Measurements from ENCODE around the gene FAM217A. TPM values are rescaled to one million over a fixed set of nuclear protein-coding genes. Genes with fewer than 3 reads are reported as not detected.
A peak's percentile ranks its signal among the peaks of the same experiment; 100 is the strongest.

Gene FAM217A
- total and polyA plus RNA-seq, 2 of the 13 experiments (the other 11 are each of a cell fraction or from before 2014, with no cell fraction given) = not detected

DNA sequence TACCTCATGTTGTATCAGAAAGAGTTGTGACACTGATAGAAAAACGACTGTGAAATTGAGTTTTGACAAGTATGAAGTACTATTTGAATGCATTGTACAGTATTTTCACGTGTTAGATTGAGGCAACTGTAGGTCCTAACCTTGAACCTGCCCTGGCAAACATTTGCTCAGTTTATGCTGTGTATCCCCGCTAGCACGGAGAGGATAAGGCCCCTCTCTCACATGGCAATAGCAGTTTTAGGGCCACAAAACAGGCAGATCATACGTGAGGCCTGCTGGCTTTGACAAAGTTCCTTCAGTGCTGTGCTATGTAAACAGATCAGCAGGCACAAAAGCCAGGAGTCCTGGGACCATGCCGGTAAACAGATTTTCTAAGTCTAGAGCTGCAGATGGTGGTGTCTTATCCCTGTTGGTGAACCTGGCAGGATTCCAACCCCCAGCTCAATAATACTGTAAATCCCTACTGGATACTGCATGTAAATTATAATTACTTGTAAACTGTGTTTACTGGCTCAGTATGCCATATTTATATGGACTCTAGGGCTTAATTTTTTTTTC lies 23.8 kb upstream of the FAM217A start (continued):
- TF ChIP-seq CREB1 (IDR thresholded peaks at IDR 0.05) (peak; percentile 6; the same call in 1 of the 2 replicates), CREB1 (CRISPR knock-in tag; IDR thresholded peaks at IDR 0.05) (peak; percentile 85), SIX4 (CRISPR knock-in tag; IDR thresholded peaks at IDR 0.05) (peak; percentile 65; the same call in 1 of the 2 replicates), YEATS4 (CRISPR knock-in tag; IDR thresholded peaks at IDR 0.05; ENCODE audit: borderline replicate concordance) (peak; percentile 77), KLF15 (CRISPR knock-in tag; IDR thresholded peaks at IDR 0.05; ENCODE audit: borderline replicate concordance) (no peak), PPARG (CRISPR knock-in tag; conservative IDR thresholded peaks at IDR 0.05) (peak; percentile 89), ZBTB1 (CRISPR knock-in tag; IDR thresholded peaks at IDR 0.05; ENCODE audit: borderline replicate concordance) (no peak), THAP9 (CRISPR knock-in tag; IDR thresholded peaks at IDR 0.05; ENCODE audit: borderline replicate concordance) (no peak), KLF6 (CRISPR knock-in tag; IDR thresholded peaks at IDR 0.05) (peak; percentile 53; the same call in 1 of the 2 replicates), RBFOX2 (IDR thresholded peaks at IDR 0.05; ENCODE audit: low read depth, low read length) (no peak), HNRNPUL1 (IDR thresholded peaks at IDR 0.05; ENCODE audit: low read depth, low read length) (no peak), ZFP62 (CRISPR knock-in tag; IDR thresholded peaks at IDR 0.05) (no peak), ZNF780A (CRISPR knock-in tag; IDR thresholded peaks at IDR 0.05) (0 out of 2 replicates have a peak, but pooled peaks have one; percentile 41), HNRNPK (IDR thresholded peaks at IDR 0.05; ENCODE audit: low read depth, low read length, poor library complexity, severe bottlenecking) (no peak)
- TF ChIP-seq, protein P1, sequence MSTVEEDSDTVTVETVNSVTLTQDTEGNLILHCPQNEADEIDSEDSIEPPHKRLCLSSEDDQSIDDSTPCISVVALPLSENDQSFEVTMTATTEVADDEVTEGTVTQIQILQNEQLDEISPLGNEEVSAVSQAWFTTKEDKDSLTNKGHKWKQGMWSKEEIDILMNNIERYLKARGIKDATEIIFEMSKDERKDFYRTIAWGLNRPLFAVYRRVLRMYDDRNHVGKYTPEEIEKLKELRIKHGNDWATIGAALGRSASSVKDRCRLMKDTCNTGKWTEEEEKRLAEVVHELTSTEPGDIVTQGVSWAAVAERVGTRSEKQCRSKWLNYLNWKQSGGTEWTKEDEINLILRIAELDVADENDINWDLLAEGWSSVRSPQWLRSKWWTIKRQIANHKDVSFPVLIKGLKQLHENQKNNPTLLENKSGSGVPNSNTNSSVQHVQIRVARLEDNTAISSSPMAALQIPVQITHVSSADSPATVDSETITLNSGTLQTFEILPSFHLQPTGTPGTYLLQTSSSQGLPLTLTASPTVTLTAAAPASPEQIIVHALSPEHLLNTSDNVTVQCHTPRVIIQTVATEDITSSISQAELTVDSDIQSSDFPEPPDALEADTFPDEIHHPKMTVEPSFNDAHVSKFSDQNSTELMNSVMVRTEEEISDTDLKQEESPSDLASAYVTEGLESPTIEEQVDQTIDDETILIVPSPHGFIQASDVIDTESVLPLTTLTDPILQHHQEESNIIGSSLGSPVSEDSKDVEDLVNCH (CRISPR knock-in tag; IDR thresholded peaks at IDR 0.05) = 0 out of 2 replicates have a peak, but pooled peaks have one; percentile 87
- TF ChIP-seq, protein P2, sequence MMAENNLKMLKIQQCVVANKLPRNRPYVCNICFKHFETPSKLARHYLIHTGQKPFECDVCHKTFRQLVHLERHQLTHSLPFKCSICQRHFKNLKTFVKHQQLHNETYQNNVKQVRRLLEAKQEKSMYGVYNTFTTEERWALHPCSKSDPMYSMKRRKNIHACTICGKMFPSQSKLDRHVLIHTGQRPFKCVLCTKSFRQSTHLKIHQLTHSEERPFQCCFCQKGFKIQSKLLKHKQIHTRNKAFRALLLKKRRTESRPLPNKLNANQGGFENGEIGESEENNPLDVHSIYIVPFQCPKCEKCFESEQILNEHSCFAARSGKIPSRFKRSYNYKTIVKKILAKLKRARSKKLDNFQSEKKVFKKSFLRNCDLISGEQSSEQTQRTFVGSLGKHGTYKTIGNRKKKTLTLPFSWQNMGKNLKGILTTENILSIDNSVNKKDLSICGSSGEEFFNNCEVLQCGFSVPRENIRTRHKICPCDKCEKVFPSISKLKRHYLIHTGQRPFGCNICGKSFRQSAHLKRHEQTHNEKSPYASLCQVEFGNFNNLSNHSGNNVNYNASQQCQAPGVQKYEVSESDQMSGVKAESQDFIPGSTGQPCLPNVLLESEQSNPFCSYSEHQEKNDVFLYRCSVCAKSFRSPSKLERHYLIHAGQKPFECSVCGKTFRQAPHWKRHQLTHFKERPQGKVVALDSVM (CRISPR knock-in tag; IDR thresholded peaks at IDR 0.05) = no peak
- TF ChIP-seq, protein P3, sequence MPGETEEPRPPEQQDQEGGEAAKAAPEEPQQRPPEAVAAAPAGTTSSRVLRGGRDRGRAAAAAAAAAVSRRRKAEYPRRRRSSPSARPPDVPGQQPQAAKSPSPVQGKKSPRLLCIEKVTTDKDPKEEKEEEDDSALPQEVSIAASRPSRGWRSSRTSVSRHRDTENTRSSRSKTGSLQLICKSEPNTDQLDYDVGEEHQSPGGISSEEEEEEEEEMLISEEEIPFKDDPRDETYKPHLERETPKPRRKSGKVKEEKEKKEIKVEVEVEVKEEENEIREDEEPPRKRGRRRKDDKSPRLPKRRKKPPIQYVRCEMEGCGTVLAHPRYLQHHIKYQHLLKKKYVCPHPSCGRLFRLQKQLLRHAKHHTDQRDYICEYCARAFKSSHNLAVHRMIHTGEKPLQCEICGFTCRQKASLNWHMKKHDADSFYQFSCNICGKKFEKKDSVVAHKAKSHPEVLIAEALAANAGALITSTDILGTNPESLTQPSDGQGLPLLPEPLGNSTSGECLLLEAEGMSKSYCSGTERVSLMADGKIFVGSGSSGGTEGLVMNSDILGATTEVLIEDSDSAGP (CRISPR knock-in tag; IDR thresholded peaks at IDR 0.05; ENCODE audit: borderline replicate concordance) = peak; percentile 60; the same call in 1 of the 2 replicates
- TF ChIP-seq, protein P4, sequence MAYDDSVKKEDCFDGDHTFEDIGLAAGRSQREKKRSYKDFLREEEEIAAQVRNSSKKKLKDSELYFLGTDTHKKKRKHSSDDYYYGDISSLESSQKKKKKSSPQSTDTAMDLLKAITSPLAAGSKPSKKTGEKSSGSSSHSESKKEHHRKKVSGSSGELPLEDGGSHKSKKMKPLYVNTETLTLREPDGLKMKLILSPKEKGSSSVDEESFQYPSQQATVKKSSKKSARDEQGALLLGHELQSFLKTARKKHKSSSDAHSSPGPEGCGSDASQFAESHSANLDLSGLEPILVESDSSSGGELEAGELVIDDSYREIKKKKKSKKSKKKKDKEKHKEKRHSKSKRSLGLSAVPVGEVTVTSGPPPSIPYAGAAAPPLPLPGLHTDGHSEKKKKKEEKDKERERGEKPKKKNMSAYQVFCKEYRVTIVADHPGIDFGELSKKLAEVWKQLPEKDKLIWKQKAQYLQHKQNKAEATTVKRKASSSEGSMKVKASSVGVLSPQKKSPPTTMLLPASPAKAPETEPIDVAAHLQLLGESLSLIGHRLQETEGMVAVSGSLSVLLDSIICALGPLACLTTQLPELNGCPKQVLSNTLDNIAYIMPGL (CRISPR knock-in tag; IDR thresholded peaks at IDR 0.05; ENCODE audit: borderline replicate concordance in 1 of 2, low read depth in 1 of 2) = peak; percentile 66 to 76; a peak in 3 of 4 replicates

Measured in HepG2 (cell line).